SKM-1 (cell line): ENCODE results near the gene PRR14.
"Not testable (repeated sequence)": the region's sequence is repeated elsewhere in the genome, so short reads cannot be mapped to it uniquely, and the experiment has no call there.

Experiments
- DNase-seq: peaks from one replicate; lab custom pipeline; 2025; ENCODE audit not compliant: unreplicated experiment; lab: John Stamatoyannopoulos, UW

The PRR14 gene

GRCh38 chr16:30688701-30689100, 37.9 kb downstream of the PRR14 start:
- no peak for DNase-seq

- no peak for DNase-seq
These were observed 41.1 kb downstream of the PRR14 start for GRCh38 chr16:30691907-30692306.

GRCh38 chr16:30692396-30693064, 41.8 kb downstream of the PRR14 start:
- DNase-seq = no peak

GRCh38 chr16:30694926-30695693, 44.4 kb downstream of the PRR14 start:
- DNase-seq = no peak

- DNase-seq = not testable (repeated sequence)
These were observed 45.9 kb downstream of the PRR14 start for GRCh38 chr16:30696646-30697045.

GRCh38 chr16:30697264-30698138, 46.7 kb downstream of the PRR14 start:
- peak; percentile 96 for DNase-seq

GRCh38 chr16:30698139-30698815, 47.5 kb downstream of the PRR14 start:
- peak; percentile 46 for DNase-seq

- peak; percentile 72 for DNase-seq
These were observed 48.3 kb downstream of the PRR14 start, which contains the start of gene SRCAP for GRCh38 chr16:30698816-30699614. Gene SRCAP, plus strand, starts transcription at chr16:30699171. Its CDS starts 1,654 bp downstream, at chr16:30700825.

- DNase-seq = no peak
These were observed 48.9 kb downstream of the PRR14 start for GRCh38 chr16:30699615-30700099.

GRCh38 chr16:30700491-30700890, 49.7 kb downstream of the PRR14 start:
- DNase-seq = no peak

- no peak for DNase-seq
These were observed 50.2 kb downstream of the PRR14 start for GRCh38 chr16:30700971-30701370.

- not testable (repeated sequence) for DNase-seq
These were observed 52.3 kb downstream of the PRR14 start for GRCh38 chr16:30703071-30703470.

- no peak for DNase-seq
These were observed 53.2 kb downstream of the PRR14 start for GRCh38 chr16:30703971-30704370.
